Adipose tissue (tissue), 3 donors: ENCODE results near the gene INSRR. TPM values are rescaled to one million over a fixed set of nuclear protein-coding genes. Genes with fewer than 3 reads are reported as not detected.

Source experiments
- H3K27ac ChIP-seq: one replicate; pipeline ENCODE4 v1.5.1; 2013; ENCODE audit warnings: low read depth, low read length
- WGBS, 3 donors: extraction: QIAGEN DNeasy Blood & Tissue Kit; methylation state at CpG; one replicate each; pipeline ENCODE4 v1.1.7; 2013; 5-methylcytosine and 5-hydroxymethylcytosine counted together
- polyA plus RNA-seq, 3 donors: library from polyadenylated mRNA; stranded (reverse); fragments of 200-250 nt; gene quantifications; one replicate each; pipeline ENCODE4 v1.2.3, GENCODE V29; 2013
- donor health status: healthy with polysubstance abuse.
- donor health status: Bipolar disorder and iron deficiency.
- donor health status: healthy.

The INSRR gene
- polyA plus RNA-seq, result under 1 TPM; 0.07 to 0.39 (median 0.11) TPM

- H3K27ac ChIP-seq, result no peak within 1 kb of the TSS
- 5 to 9% (median 5%) methylated on average over 34 to 39 of the region's 39 CpGs for WGBS, 3 donors
Measured at GRCh38 chr1:156858959-156859522, at the start of gene INSRR. Gene INSRR (minus strand): TSS chr1:156859117. CDS start chr1:156858621, 496 bp downstream.

GRCh38 chr1:156908541-156908940, 49.6 kb upstream of the INSRR start:
- H3K27ac ChIP-seq, result no peak overlapping the region
- WGBS, 3 donors, result 40 to 81% (median 81%) methylated on average over 22 to 29 of the region's 29 CpGs

- 88 to 95% (median 93%) methylated on average over 16 of the region's 16 CpGs for WGBS, 3 donors
- no peak overlapping the region for H3K27ac ChIP-seq
Measured at GRCh38 chr1:156906206-156906906, 47.4 kb upstream of the INSRR start.

GRCh38 chr1:156905651-156906050, 46.7 kb upstream of the INSRR start:
- H3K27ac ChIP-seq, result no peak overlapping the region
- 49 to 66% (median 64%) methylated on average over 4 of the region's 4 CpGs for WGBS, 3 donors

- WGBS, 3 donors, result 77 to 89% (median 88%) methylated on average over 13 to 16 of the region's 16 CpGs
- H3K27ac ChIP-seq, result no peak overlapping the region
Measured at GRCh38 chr1:156905176-156905575, 46.3 kb upstream of the INSRR start.

GRCh38 chr1:156904187-156904959, 45.5 kb upstream of the INSRR start:
- WGBS, 3 donors, result 66 to 79% (median 78%) methylated on average over 17 to 19 of the region's 19 CpGs
- no peak overlapping the region for H3K27ac ChIP-seq

GRCh38 chr1:156903328-156904091, 44.6 kb upstream of the INSRR start:
- no peak overlapping the region for H3K27ac ChIP-seq
- 66 to 87% (median 75%) methylated on average over 15 of the region's 15 CpGs for WGBS, 3 donors

- no peak overlapping the region for H3K27ac ChIP-seq
- WGBS, 3 donors, result 51 to 55% (median 54%) methylated on average over 22 to 23 of the region's 23 CpGs
Measured at GRCh38 chr1:156901966-156902915, 43.3 kb upstream of the INSRR start.

- no peak overlapping the region for H3K27ac ChIP-seq
- 74 to 84% (median 77%) methylated on average over 4 of the region's 4 CpGs for WGBS, 3 donors
Measured at GRCh38 chr1:156901590-156901900, 42.6 kb upstream of the INSRR start.

- H3K27ac ChIP-seq, result no peak overlapping the region
- WGBS, 3 donors, result 45 to 54% (median 54%) methylated on average over 6 of the region's 6 CpGs
Measured at GRCh38 chr1:156900896-156901589, 42.1 kb upstream of the INSRR start.

- no peak overlapping the region for H3K27ac ChIP-seq
- 52 to 62% (median 57%) methylated on average over 12 of the region's 12 CpGs for WGBS, 3 donors
Measured at GRCh38 chr1:156899956-156900718, 41.2 kb upstream of the INSRR start.

GRCh38 chr1:156898971-156899664, 40.2 kb upstream of the INSRR start:
- WGBS, 3 donors, result 64 to 74% (median 71%) methylated on average over 12 of the region's 12 CpGs
- H3K27ac ChIP-seq, result no peak overlapping the region

- 24 to 42% (median 30%) methylated on average over 6 to 13 of the region's 13 CpGs for WGBS, 3 donors
- no peak overlapping the region for H3K27ac ChIP-seq
Measured at GRCh38 chr1:156898161-156898566, 39.2 kb upstream of the INSRR start.

GRCh38 chr1:156897078-156897825, 38.3 kb upstream of the INSRR start:
- H3K27ac ChIP-seq, result no peak overlapping the region
- 68 to 73% (median 73%) methylated on average over 13 to 14 of the region's 14 CpGs for WGBS, 3 donors

GRCh38 chr1:156896490-156897033, 37.6 kb upstream of the INSRR start:
- WGBS, 3 donors, result 75% methylated on average over 16 of the region's 16 CpGs
- no peak overlapping the region for H3K27ac ChIP-seq
